GM06990 (cell line): ENCODE data around the gene UBE3D.

Experiments
- DNase-seq: peaks from one replicate; pipeline ENCODE4 v3.0.0-alpha.2; 2011; ENCODE audit not compliant: insufficient read length; ENCODE audit errors: extremely low read depth
- H3K27me3 ChIP-seq: replicated peaks from 2 replicates; pipeline ENCODE4 v1.6.0; 2011; ENCODE audit warnings: low read length; ENCODE audit not compliant: control insufficient read depth, insufficient read depth
- H3K36me3 ChIP-seq: 2 replicates; pipeline ENCODE4 v1.5.1; 2011; ENCODE audit warnings: low read length; ENCODE audit not compliant: control insufficient read depth, insufficient read depth
- H3K4me3 ChIP-seq: replicated peaks from 2 replicates; pipeline ENCODE4 v1.5.1; 2011; ENCODE audit warnings: low read depth, mild to moderate bottlenecking, control low read depth, low read length
- TF ChIP-seq, protein P1 (sequence below): IDR thresholded peaks from 2 replicates; pipeline ENCODE4 v1.5.1; 2011; ENCODE audit warnings: low read length, control low read depth, mild to moderate bottlenecking, inconsistent platforms; ENCODE audit not compliant: insufficient read depth, poor library complexity, severe bottlenecking

The UBE3D gene

GRCh38 chr6:83073615-83074014, 8.0 kb upstream of the UBE3D start:
- DNase-seq, result no peak
- Histone ChIP-seq H3K27me3 (no peaks in the 10 kb centered on the region), H3K4me3 (no peak overlapping the region), H3K36me3 (no peaks in the 10 kb centered on the region)
- TF ChIP-seq, protein P1, sequence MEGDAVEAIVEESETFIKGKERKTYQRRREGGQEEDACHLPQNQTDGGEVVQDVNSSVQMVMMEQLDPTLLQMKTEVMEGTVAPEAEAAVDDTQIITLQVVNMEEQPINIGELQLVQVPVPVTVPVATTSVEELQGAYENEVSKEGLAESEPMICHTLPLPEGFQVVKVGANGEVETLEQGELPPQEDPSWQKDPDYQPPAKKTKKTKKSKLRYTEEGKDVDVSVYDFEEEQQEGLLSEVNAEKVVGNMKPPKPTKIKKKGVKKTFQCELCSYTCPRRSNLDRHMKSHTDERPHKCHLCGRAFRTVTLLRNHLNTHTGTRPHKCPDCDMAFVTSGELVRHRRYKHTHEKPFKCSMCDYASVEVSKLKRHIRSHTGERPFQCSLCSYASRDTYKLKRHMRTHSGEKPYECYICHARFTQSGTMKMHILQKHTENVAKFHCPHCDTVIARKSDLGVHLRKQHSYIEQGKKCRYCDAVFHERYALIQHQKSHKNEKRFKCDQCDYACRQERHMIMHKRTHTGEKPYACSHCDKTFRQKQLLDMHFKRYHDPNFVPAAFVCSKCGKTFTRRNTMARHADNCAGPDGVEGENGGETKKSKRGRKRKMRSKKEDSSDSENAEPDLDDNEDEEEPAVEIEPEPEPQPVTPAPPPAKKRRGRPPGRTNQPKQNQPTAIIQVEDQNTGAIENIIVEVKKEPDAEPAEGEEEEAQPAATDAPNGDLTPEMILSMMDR, result no peak

- H3K27me3 ChIP-seq, result no peaks in the 10 kb centered on the region
- TF ChIP-seq, protein P1, result no peak
- no peak for DNase-seq
- H3K4me3 ChIP-seq, result no peak overlapping the region
- no peaks in the 10 kb centered on the region for H3K36me3 ChIP-seq
Measured at GRCh38 chr6:83072726-83073125, 7.1 kb upstream of the UBE3D start.

- no peak for DNase-seq
- H3K36me3 ChIP-seq, result no peaks in the 10 kb centered on the region
- H3K4me3 ChIP-seq, result no peak overlapping the region
- H3K27me3 ChIP-seq, result no peaks in the 10 kb centered on the region
- TF ChIP-seq, protein P1, result no peak
Measured at GRCh38 chr6:83071707-83072106, 6.1 kb upstream of the UBE3D start.

DNA sequence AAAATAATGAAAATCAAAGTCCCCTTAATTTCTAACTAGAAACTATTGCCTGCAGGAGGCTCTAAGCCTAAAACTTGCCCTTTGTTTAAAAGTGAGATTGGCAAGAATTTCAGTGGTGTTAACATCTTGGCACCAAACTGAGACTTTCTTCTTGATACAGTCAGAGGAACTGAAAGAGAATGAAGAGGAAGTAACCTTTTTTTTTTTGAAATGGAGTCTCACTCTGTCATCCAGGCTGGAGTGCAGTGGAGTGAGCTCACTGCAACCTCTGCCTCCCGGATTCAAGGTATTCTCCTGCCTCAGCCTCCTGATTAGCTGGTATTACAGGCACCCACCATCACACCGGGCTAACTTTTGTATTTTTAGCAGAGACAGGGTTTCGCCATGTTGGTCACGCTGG, 5.4 kb upstream of the UBE3D start:
- peak; percentile 59 for DNase-seq
- Histone ChIP-seq H3K36me3 (no peaks in the 10 kb centered on the region), H3K27me3 (no peaks in the 10 kb centered on the region), H3K4me3 (peak overlapping the region; percentile 35)
- TF ChIP-seq, protein P1, result no peak

- H3K4me3 ChIP-seq, result no peak overlapping the region
- H3K27me3 ChIP-seq, result no peaks in the 10 kb centered on the region
- TF ChIP-seq, protein P1, result no peak
- H3K36me3 ChIP-seq, result no peaks in the 10 kb centered on the region
- no peak for DNase-seq
Measured at GRCh38 chr6:83069633-83070032, 4.0 kb upstream of the UBE3D start.

DNA sequence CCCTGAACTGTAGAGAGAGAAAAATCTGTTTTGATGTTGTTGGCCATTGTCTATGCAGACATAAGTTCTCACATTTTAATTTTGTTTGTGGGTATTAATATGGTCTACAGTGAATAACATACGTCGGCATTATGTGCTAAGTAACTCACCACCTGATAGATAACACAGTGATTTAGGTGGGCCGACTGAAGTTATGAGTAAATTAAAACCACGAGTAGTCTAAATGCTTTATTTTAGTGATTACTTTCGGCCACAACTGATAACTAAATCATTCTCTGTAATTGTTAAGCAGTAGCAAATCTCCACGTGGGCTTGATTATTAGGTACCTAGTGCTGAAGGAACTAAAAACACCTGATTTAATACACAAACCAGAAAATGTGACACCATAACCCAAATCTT, 3.0 kb upstream of the UBE3D start:
- DNase-seq, result no peak
- TF ChIP-seq, protein P1, result no peak
- no peaks in the 10 kb centered on the region for H3K27me3 ChIP-seq
- no peaks in the 10 kb centered on the region for H3K36me3 ChIP-seq
- H3K4me3 ChIP-seq, result peak overlapping the region; percentile 87
